ENCODE data around the gene KRT7.
"Not testable (repeated sequence)": the region's sequence is repeated elsewhere in the genome, so short reads cannot be mapped to it uniquely, and the experiment has no call there.

KRT7 gene

DNA sequence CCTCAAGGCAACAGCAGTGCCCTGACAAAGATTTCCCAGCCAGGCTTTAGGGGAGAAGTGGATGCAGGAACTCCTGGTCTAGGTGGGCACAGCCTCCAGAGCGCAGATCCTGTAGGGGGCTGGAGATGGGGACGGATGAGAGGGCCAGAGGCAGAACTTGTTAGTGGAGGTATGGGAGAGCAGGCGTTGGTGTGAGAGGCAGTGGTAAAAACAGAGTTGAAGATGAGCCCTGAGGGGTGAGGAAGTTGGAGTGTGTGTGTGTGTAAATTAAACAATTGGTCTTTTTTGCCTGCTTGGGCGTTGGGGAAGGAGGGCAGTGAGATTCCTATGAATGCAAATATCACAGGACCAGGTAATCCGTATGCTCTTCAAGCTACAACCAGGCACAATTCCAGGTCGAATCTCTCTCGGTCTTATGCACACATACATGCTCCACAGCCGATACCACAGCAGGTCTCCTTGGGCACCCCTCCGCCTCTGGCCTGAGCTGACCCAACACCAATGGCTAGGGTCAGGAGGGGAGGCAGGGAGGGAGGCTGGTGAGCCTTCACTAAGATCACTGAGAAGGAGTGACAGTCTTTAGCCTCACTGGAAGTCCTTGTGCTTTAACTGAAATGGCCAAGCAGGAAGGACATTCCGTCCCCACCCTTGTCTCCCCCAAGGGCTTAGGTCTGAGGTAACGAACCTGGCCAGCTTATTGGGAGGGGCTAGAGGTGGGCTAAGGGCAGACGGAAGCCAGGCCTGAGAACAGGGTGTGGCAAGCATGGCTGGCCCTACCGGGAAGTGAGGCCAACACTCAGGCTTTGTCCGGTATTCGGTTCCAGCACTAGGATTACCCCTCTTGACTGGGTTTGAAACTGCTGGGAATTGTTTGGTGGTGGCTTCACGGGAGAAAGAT, 1.5 kb upstream of the KRT7 start:
- peak; percentile 24 for DNase-seq

- DNase-seq: peak; percentile 28
Observed at GRCh38 chr12:52232203-52232673, 805 bp upstream of the KRT7 start.

DNA sequence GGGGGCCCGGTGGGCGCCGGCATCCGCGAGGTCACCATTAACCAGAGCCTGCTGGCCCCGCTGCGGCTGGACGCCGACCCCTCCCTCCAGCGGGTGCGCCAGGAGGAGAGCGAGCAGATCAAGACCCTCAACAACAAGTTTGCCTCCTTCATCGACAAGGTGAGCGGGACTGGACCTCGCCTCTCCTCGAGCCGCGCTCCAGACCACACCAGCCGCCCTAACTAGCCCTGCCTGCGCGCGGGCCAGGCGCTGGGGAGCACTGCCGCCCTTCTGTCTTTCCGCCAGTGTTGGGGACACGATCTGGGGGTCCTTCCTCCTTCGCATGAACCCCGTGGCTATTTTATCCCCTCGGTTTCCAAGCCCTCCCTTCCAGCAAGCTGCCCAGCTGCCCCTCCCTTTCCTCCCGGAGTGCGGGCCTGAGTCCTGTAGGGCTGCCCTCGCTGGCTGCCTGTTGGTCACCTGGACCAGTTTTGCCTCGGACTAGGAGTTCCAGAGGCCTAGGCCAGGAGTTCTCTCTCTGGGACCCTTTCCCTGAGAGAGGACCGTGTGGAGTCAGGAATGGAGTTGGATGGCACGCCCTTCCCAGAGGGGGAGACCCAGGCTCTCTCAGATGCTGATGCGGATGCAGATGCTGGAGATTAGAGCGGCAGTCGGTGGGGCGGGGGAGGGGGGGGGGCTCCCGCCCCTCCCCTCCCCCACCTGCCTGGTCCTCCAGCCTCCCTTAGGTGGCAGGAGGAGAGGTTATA, 592 bp downstream of the KRT7 start:
- DNase-seq: peak; percentile 27

- DNase-seq: peak; percentile 38
Observed at GRCh38 chr12:52234223-52234810, 1.3 kb downstream of the KRT7 start.

DNA sequence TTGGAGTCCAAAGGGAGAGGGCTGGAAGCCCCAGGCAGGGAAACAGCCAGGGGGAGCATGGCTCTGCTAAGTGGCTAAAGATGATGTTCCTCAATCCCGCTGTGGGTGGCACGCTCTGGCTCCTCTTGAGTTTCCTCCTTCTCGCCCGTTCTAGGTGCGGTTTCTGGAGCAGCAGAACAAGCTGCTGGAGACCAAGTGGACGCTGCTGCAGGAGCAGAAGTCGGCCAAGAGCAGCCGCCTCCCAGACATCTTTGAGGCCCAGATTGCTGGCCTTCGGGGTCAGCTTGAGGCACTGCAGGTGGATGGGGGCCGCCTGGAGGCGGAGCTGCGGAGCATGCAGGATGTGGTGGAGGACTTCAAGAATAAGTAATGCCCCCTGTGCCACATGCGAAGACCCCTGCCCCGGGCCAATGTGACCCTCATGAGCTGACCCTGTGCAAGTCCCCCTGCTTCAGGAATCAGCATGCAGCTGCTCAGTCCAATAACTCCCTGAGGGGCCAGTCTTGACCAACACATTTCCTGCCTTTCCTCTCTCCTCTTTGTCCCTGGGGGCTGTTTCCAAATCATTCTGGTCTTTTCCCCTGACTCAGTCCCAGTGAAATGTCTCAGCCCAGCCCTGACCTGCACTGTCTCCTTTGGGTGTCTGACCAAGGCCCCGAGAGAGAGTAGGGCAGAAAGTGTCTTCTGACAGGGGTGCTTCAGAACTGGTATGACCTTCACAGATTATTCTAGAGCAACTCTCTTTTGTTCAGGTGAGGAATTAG, 2.1 kb downstream of the KRT7 start:
- DNase-seq: peak; percentile 23

DNA sequence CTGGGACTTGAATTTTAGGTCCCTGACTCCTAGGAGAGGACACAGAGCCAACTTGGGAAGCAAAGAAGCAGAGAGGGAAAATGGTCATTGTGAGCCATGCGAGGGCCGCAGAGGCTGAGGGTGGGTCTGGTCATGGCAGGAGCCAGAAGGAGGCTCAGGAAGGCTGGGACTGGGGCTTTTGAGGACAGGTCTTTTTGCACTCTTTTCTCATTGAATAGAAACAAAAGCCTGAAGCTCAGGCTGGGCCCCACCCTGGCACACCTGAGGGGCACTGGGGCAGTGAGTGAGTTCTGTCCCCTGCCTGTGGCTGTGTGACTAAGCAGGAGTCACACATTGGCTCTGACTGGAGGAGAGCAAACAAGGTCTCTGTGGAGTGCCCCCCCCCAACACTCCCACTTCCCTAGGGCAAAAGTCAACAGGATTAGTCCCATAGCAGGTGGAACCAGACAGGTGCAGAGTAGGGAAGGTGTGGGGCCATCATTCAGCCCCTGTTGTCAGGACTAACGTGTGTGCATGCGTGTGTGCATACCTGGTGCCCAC, 2.8 kb downstream of the KRT7 start:
- DNase-seq: peak; percentile 35

DNA sequence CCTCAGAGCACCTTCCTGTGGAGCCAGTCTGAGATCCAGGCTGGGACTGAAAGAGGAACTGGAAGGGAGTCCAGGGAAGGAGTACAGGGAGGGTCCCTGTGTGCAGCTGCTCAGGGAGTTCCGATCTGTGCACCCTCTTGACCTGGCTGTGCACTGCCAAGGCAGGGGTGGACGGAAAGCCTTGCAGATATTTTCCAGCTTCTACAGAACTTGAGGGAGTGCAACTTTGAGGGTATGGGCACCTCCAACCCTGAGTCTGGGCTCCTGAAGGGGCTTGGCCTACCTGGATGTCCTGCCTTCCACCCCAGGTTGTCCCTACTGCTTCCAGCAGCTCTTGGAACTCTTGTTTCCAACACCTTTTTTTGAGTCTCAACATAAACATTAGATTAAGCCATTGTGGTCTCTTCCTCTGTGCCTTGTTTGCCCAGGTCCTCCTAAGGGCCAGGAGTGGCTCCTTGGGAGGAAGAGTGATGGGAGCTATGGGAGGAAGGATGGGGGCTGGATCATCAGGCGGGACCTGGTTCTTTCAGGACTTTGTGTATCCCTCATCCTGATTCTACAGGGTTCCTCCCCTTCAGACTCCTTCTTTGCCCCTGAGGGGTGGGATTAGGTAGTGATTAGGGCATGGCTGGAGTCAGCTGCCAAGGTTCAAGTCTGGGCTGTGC, 3.5 kb downstream of the KRT7 start:
- peak; percentile 21 for DNase-seq

GRCh38 chr12:52238207-52238840, 5.3 kb downstream of the KRT7 start:
- DNase-seq: no peak

- no peak for DNase-seq
Observed at GRCh38 chr12:52238916-52239646, 6.0 kb downstream of the KRT7 start.

DNA sequence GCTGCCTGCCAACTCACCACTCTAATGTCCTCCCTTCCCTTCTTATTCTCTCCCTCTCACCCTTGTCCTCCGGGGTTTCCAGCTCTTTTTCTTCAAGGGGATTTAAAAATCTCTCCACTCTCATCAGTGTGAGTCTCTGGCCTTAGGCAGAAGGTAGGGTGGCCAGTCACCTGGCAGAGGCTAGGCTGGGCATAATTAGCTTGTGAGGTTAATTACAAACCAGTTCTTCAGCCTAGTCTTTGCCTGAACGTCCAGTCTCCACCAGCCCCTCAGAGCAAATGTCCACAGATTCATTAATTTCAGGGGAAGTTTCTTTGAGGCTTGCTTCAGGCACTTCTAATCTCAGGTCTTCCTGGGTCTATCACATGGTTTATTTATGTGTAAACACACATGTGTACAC, 6.7 kb downstream of the KRT7 start:
- no peak for DNase-seq

GRCh38 chr12:52240247-52240646, 7.2 kb downstream of the KRT7 start:
- not testable (repeated sequence) for DNase-seq

DNA sequence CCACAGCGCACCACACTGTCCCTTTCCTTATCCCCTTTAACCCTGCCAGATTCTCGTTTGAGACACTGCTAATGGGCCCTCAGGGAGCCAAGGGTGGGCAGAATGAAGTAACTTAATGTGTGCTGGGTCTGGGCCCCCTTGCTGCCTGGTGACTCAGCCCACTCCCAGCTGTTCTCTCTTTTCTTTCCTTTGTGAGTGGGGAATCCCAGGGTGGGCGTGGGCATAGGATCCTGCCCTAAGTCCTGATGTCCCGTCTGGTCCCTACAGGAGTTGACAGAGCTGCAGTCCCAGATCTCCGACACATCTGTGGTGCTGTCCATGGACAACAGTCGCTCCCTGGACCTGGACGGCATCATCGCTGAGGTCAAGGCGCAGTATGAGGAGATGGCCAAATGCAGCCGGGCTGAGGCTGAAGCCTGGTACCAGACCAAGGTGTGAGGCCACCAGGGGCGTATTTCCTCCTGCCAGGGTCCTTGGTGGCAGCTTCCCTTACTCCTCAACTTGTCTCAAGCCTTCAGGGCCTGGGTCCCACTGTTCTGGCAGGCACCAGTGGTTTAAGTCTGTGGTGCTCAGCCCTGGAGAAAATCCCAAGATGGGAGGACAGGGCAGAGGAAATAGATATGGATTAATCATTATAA, 8.3 kb downstream of the KRT7 start:
- DNase-seq: peak; percentile 51

DNA sequence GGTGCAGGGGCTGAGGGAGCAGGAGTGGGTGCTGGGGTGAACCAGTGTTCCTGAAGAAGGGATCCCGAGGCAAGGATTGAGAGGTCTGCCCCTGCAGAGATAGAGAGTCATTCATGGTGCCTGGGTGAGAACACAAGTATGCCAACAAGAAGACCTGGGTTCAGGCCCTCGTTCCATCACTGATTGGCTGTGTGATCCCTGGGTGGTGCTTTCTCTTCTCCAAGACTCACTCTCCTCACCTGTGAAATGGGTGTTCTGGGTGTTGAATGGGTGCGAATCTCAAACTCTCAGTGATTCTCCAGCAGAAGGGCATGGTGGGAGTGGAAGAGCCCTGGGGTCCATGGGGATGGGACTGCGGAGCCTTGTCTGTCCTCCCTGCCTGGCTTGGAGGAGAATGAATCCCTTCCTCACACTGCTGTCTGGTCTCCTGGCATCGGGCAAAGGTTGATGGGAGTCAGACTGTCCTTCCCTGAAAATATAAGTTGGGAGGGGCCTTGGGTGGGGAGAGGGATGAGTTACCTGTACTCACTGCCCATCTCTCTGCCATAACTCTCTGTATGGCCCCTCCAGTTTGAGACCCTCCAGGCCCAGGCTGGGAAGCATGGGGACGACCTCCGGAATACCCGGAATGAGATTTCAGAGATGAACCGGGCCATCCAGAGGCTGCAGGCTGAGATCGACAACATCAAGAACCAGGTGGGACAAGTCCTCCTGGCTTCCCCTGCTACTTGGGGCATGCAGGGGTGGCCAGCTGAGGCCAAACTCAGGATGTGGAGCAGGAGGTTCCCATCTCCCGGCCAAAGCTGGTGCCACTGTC, 9.6 kb downstream of the KRT7 start:
- peak; percentile 17 for DNase-seq

DNA sequence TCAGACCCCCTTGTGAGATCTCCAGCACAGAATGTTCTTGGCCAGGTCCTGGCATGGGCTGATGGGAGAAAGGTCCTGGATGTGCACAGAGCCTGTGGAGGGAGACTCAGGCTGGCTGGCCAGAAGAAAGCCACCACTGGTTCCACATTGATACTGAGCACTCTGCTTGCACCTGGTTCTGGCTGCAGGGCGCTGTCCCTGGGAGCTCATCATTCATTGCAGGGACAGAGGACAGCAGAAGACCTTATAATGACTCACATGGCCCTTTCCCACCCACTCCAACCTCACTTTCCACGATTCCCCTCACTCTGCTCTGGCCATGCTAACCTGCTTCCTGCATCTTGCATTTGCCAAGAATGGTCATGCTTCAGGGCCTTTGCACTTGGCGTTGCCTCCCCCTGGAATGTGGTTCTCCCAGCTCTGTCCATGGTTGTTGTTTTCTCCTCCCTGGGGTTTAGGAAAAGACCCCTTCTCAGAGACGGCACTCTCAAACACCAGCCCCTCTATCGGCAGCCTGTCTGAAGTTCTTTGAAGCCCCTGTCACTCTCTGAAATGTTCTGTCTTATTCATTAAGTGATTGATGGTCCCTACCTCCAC, 10.3 kb downstream of the KRT7 start:
- DNase-seq: peak; percentile 8

- peak; percentile 96 for DNase-seq
Observed at GRCh38 chr12:52243856-52244614, 11.0 kb downstream of the KRT7 start.

DNA sequence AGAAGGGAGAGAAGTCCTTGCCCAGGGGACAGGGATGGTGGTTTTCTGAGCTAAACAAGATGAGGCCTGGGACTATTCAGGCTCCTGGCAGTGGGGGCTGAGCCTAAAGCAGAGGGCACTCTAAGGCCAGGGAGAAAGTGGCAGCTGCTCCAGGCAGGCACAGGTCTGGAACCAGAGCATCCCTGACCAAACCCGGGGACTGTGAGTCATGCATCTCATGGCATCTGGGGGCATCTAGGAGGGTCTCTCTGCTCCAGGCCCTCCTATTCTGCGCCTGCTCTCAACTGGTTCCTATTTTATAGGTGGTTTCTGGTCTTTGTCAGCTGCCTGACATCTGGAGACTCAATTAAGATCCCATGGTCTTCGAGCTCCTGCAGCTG, 11.6 kb downstream of the KRT7 start:
- no peak for DNase-seq

GRCh38 chr12:52245259-52245961, 12.4 kb downstream of the KRT7 start:
- peak; percentile 7 for DNase-seq
